Measurements from ENCODE around the gene MAP3K9. TPM values are rescaled to one million over a fixed set of nuclear protein-coding genes. Genes with fewer than 3 reads are reported as not detected.

The MAP3K9 gene
- total RNA-seq, 1 experiment from 2014 or later = 28.0 TPM

- Mint-ChIP-seq H3K4me3 (no peak overlapping the region), H3K36me3 (peaks cover 4% of the 10 kb centered on the region), H3K27ac (peak overlapping the region; percentile 29; the same call in 1 of the 2 replicates), H3K27me3 (ENCODE audit: low read depth) (no peaks in the 10 kb centered on the region), H3K9me3 (no peaks in the 10 kb centered on the region), H3K4me1 (peaks cover 6% of the 10 kb centered on the region; the same call in 1 of the 2 replicates)
- ATAC-seq (no peak), DNase-seq (ENCODE audit: low spot score) (no peak)
- no peak for TF ChIP-seq CREM (CRISPR knock-in tag; IDR thresholded peaks at IDR 0.05)
- no peak for TF ChIP-seq NFE2L1 (CRISPR knock-in tag; IDR thresholded peaks at IDR 0.05)
- no peak for TF ChIP-seq SMAD3 (CRISPR knock-in tag; IDR thresholded peaks at IDR 0.05; ENCODE audit: borderline replicate concordance)
- TF ChIP-seq ESRRA (CRISPR knock-in tag; IDR thresholded peaks at IDR 0.05; ENCODE audit: borderline replicate concordance) = no peak
- no peak for TF ChIP-seq ETV6 (CRISPR knock-in tag; IDR thresholded peaks at IDR 0.05)
- TF ChIP-seq, protein P1, sequence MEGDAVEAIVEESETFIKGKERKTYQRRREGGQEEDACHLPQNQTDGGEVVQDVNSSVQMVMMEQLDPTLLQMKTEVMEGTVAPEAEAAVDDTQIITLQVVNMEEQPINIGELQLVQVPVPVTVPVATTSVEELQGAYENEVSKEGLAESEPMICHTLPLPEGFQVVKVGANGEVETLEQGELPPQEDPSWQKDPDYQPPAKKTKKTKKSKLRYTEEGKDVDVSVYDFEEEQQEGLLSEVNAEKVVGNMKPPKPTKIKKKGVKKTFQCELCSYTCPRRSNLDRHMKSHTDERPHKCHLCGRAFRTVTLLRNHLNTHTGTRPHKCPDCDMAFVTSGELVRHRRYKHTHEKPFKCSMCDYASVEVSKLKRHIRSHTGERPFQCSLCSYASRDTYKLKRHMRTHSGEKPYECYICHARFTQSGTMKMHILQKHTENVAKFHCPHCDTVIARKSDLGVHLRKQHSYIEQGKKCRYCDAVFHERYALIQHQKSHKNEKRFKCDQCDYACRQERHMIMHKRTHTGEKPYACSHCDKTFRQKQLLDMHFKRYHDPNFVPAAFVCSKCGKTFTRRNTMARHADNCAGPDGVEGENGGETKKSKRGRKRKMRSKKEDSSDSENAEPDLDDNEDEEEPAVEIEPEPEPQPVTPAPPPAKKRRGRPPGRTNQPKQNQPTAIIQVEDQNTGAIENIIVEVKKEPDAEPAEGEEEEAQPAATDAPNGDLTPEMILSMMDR (IDR thresholded peaks at IDR 0.05) = no peak
- TF ChIP-seq AFF4 (CRISPR knock-in tag; IDR thresholded peaks at IDR 0.05; ENCODE audit: borderline replicate concordance) = no peak
- TF ChIP-seq JUN (CRISPR knock-in tag; IDR thresholded peaks at IDR 0.05) = no peak
- no peak for TF ChIP-seq SP1 (CRISPR knock-in tag; conservative IDR thresholded peaks at IDR 0.05)
- no peak for TF ChIP-seq NR2C2 (CRISPR knock-in tag; IDR thresholded peaks at IDR 0.05)
- no peak for TF ChIP-seq MYBL2 (CRISPR knock-in tag; IDR thresholded peaks at IDR 0.05)
- no peak for TF ChIP-seq ZBTB43 (CRISPR knock-in tag; IDR thresholded peaks at IDR 0.05)
- TF ChIP-seq ATF3 (CRISPR knock-in tag; conservative IDR thresholded peaks at IDR 0.05) = no peak
- no peak for TF ChIP-seq NR1H2 (CRISPR knock-in tag; IDR thresholded peaks at IDR 0.05)
- CTCF ChIA-PET = interaction anchor here (1.1 to 1.5 kb wide), 3 partner anchors 9 to 100 kb away, joined by 4 read pairs; no protein-coding TSS in a partner anchor
- POLR2A ChIA-PET = interaction anchor here (0.8 kb wide), 1 partner anchor 86 kb away, joined by 4 read pairs; the partner anchor contains the start of gene MAP3K9
Measured at GRCh38 chr14:70723276-70723675, 86.0 kb downstream of the MAP3K9 start.

- Mint-ChIP-seq H3K27ac (0 out of 2 replicates have a peak overlapping the region, but pooled peaks have one; percentile 29), H3K4me1 (peaks cover 6% of the 10 kb centered on the region; the same call in 1 of the 2 replicates), H3K9me3 (no peaks in the 10 kb centered on the region), H3K36me3 (no peaks in the 10 kb centered on the region), H3K4me3 (no peak overlapping the region), H3K27me3 (ENCODE audit: low read depth) (no peaks in the 10 kb centered on the region)
- DNase-seq (ENCODE audit: low spot score) = no peak
- POLR2A ChIA-PET = no interaction called here
- ATAC-seq = no peak
- no peak for TF ChIP-seq IRF1 (CRISPR knock-in tag; IDR thresholded peaks at IDR 0.05)
- TF ChIP-seq ATF2 (CRISPR knock-in tag; IDR thresholded peaks at IDR 0.05; ENCODE audit: borderline replicate concordance, low read depth) = no peak
- TF ChIP-seq NFYB (CRISPR knock-in tag; conservative IDR thresholded peaks at IDR 0.05; ENCODE audit: low read depth) = no peak
- TF ChIP-seq RELA (CRISPR knock-in tag; IDR thresholded peaks at IDR 0.05; ENCODE audit: borderline replicate concordance) = no peak
- TF ChIP-seq ELF4 (CRISPR knock-in tag; IDR thresholded peaks at IDR 0.05; ENCODE audit: low read depth) = no peak
- CTCF ChIA-PET = interaction anchor here (0.6 to 1.5 kb wide), 3 partner anchors 9 to 155 kb away, joined by 3 to 4 read pairs (median 4); no protein-coding TSS in a partner anchor
Measured at GRCh38 chr14:70722418-70722817, 86.9 kb downstream of the MAP3K9 start.

Measured in WTC11 (cell line).